DMS153 treated with DMSO at 0.1 percent for 48 hours (cell line): ENCODE data around the gene IGFBP3.
"Not testable (repeated sequence)": the region's sequence is repeated elsewhere in the genome, so short reads cannot be mapped to it uniquely, and the experiment has no call there.

Experiments used
- DNase-seq: peaks from one replicate; lab custom pipeline; 2025; ENCODE audit not compliant: unreplicated experiment; lab: John Stamatoyannopoulos, UW

IGFBP3 gene

DNA sequence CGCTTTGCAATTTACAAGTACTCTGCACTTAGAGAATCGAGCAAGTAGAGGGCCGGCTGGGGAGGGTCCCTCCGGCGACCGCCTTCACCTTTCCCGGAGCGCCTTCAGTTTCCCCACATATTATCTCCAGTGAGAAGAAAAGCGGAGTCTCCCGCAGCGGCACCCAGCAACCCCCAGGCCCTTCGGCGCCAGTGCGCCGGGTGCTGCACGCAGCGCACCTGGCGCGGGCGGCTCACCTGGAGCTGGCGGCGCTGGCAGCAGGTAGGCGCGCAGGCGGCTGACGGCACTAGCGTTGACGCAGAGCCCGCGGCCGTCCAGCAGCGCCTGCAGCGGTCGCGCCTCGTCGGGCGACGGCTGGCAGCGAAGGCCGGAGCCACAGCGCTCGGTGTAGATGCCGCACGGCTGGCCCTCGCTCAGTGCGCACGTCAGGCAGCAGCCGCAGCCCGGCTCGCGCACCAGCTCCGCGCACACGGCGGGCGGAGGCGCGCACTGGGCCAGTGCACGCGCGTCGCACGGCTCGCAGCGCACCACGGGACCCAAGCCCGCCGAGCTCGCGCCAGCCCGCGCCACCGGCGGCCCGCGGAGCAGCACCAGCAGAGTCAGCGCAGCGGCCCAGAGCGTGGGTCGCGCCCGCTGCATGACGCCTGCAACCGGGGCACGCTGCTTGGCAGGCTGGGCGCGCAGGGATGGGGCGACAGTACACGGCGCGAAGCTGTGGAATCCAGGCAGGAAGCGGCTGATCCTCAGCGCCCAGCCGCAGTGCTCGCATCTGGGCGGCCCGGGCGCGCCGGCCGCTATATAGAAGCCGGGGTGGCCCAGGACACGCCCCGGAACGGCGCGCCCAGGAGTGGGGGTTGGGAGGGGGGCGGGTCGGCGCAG lies at the start of gene IGFBP3:
Gene IGFBP3 (minus strand): TSS at position 771 of the 879 bp plus-strand sequence. CDS start 132 bp downstream, at position 639.
- peak; percentile 71 for DNase-seq

GRCh38 chr7:45970454-45970853 lies 49.4 kb upstream of the IGFBP3 start:
- no peak for DNase-seq

GRCh38 chr7:45969940-45970339 lies 48.9 kb upstream of the IGFBP3 start:
- no peak for DNase-seq

DNA sequence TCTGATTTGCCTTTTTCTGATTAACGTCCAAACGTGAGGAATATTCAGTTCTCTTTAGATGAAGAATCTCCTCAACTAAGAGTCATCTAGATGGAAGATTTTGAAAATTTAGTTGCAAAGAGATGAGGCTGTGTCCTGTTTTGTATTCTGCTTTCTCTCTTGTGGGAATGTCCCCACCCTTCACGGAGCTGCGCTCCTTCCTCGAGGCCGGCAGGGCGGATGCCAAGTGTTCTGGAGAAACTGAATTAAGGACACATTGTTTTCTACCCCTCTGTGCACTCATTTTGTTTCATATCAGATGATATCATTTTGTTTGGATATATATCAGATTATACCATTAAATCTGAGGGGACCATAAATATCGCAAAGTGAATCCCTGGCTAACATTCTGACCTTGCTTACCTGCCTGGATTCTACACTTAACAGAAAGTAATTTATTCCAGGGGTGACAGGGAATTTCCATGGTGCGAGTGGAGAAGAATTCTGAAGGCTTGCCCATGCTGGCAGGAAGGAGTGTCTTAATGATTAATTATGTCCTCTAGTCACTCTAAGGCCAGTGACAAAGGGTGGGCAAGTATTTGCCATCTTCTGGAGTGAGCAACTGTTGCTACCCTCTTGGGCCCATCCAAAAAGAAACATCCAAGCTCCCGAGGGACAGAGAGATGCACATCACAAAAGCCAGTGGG lies 47.9 kb upstream of the IGFBP3 start:
- DNase-seq = no peak

DNA sequence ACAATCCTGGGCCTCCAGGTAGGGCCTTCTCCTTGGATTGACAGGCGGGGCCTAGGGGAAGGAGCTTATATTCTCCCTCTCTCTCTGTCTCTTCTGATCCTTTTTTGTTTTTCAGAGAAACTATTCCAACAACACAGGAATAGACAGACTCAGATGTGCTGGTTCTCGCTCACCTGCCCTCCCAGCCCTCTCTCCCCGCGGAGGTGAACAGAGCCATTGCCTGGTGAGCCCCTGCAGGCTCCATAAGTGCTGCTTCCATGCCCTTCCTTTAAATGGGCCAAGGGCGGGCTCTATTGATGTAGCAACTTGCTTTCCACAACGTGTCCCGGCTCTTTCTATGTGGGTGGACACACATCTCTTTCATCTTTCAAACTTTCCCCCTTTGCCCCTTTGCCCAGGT lies 47.2 kb upstream of the IGFBP3 start:
- DNase-seq = no peak

DNA sequence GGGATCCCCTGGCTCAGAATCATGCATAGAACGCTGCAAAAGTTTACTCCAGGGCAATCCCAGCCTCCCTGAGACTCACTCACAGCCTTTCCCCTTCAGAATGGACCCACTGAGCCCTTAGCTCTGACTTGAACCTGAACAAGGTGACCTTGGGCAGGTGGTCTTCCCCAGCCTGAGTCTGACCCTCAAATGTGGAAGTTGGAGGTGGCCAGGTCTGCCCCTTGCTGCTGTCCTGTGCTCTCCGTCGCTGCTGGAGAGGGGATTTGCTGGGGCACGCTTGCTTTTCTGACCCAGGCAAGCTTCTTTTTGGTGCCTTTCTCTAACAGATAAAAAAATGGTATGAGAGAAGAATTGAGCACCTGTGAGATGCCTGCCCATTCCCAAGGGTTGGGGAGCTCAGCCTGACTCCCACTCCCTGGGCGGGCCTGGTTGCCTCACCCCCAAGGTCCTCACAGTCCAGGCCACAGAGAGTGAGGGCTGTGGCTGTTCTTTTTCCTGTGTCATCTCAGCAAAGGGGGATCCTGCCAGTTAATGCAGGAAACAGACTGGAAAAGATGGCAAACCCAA lies 46.6 kb upstream of the IGFBP3 start:
- no peak for DNase-seq

DNA sequence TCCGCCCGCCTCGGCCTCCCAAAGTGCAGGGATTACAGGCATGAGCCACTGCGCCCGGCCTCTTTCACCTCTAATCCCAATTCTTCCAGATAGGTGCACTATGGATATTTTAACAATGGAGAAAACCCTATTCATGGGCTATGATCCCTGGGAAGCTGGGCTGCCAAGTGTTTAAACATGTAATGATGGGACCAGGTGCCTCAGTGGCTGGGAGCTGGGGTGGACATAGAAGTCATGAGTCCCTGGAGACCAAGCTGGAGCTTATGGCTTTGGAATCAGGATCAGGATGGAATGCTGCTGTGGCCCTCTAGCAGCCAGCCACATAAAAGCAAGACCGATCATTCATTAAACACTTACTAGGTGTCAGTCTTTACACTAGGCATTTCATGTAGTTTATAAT lies 41.8 kb upstream of the IGFBP3 start:
- no peak for DNase-seq

DNA sequence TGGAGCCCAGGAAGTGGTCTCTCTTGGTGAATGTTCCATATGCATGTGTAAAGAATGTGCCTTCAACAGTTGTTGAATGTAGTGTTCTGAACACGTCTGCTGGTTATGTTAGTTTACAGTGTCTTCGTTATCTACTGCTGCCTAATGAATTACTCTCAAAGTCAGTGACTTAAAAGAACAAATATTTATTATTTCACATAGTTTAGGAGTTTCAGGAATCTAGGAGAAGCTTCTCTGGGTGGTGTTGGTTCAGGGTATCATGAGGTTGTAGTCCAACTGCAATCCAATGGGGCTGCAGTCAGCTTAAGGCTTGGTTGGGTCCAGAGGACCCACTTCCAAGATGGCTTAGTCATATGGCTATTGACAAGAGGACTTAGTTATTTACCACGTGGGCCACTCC lies 36.6 kb upstream of the IGFBP3 start:
- DNase-seq = no peak

- DNase-seq = no peak
Measured at GRCh38 chr7:45955286-45955685, 34.2 kb upstream of the IGFBP3 start.

DNA sequence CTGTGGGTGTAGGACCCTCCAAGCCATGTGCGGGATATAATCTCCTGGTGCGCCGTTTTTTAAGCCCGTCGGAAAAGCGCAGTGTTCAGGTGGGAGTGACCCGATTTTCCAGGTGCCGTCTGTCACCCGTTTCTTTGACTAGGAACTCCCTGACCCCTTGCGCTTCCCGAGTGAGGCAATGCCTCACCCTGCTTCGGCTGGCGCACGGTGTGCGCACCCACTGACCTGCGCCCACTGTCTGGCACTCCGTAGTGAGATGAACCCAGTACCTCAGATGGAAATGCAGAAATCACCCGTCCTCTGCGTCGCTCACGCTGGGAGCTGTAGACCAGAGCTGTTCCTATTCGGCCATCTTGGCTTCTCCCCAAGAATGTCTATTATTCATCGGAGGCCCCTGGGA lies 32.0 kb upstream of the IGFBP3 start:
- DNase-seq = not testable (repeated sequence)

DNA sequence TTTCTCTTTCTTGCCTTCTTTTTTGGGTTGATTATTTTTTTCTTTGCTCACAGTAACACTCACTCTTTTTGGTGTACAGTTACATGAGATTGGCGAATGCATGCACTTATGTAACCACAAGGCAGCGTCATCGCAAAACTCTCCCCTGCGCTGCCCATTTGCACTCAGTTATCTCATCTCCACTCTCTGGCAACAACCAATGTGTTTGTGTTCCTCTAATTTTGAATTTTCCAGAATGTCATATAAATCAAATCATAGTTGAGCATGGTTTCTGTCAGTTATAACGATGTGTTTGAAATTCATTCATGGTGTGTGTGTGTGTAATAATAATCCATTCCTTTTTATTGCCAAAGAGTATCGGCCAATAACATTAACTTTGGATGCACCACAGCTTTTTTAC lies 23.0 kb upstream of the IGFBP3 start:
- no peak for DNase-seq

DNA sequence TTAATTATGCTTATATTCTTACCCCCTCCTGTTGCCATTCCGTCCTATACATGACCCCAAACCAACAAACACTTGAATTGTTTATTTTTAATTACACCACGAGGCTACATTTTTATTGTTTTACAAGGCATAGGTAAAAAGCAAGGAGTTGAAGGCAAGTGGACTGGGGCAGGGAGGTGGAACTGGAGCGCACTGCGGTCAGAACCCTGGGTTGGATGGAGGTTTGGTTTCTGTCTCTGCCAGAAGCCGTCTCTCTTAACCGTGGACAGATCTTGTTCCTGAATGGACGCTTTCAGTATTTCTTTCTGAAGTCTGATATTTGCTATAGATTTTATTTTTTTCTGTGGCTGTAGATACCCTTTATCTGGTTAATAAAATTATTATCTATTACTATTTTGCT lies 19.9 kb upstream of the IGFBP3 start:
- DNase-seq = no peak

- not testable (repeated sequence) for DNase-seq
Measured at GRCh38 chr7:45940237-45940781, 19.2 kb upstream of the IGFBP3 start.

- no peak for DNase-seq
Measured at GRCh38 chr7:45939574-45939973, 18.5 kb upstream of the IGFBP3 start.

GRCh38 chr7:45938626-45939302 lies 17.7 kb upstream of the IGFBP3 start:
- DNase-seq = no peak

GRCh38 chr7:45937862-45938261 lies 16.8 kb upstream of the IGFBP3 start:
- DNase-seq = no peak

DNA sequence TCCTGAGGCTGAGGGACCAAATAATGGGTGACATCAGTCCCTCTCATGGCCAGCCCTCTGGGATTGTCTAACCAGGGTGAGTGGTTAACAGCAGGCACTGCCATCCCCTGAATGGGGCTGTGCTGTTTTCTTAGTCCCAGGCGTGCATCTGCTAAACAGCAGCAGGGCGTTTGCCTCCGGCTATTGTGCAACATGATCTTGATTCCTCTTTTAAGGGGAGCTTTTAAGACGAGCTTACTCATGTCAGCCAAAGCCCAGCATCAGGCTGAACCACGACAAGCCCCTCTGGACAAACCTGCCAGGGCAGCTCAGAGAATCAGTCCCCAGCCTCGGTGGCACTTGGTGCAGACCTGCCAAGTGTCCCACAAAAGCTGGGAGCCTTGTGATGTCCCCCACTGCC lies 16.2 kb upstream of the IGFBP3 start:
- DNase-seq = no peak

DNA sequence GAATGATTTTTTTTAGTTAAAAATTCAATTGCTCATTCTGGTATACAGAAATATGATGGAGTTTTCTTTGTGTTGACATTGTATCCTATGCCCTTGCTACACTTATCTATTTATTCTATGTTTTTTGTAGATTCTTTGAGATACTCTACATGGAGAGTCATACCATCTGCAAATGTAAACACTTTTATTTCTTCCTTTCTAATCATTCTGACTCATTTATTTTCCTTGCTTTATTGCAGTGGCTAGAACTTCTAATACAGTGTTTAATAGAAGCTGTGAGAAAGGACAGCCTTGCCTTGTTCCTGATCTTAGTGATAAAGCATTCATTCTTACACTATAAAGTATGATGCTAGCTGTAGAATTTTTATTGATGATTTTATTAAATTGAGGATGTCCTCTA lies 9.9 kb upstream of the IGFBP3 start:
- DNase-seq = no peak

GRCh38 chr7:45927721-45928120 lies 6.6 kb upstream of the IGFBP3 start:
- no peak for DNase-seq

DNA sequence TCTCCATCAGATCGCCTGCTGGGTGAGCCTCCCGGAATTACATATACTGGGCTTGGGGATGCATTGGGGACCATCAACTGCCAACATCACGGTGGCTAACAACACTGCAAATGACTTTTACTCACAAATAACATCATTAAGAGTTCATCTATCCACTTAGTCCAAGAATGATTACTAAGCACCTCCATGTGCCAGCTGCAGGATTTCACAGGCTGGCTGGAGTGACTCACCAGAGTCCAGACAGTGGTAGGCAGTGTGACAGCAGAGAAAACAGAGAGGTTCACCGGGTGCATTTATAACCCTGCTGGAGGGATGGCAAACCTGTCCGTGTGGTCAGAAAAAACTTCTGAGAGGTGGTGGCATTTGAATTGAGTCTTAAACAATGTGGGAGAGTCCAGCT lies 3.2 kb upstream of the IGFBP3 start:
- DNase-seq = no peak

DNA sequence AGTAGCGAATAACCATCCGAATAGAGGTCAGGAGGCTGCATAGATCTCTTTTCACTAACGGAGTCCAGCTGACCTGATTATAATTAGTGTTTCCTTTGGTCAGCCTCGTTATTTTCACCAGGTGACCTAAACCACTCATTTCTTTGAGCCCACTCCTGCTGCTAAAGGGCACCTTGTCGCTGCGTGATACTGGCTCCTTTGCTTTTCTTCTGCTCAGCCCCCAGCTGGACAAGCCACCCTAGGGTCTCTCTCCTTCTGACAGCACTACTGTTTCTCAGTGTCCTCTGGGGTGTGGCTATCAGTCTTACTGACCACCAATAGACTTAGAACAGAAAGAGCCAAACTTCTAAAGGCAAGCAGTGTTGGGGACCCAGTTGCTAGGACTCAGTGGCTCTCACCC lies 2.7 kb upstream of the IGFBP3 start:
- no peak for DNase-seq
